Skeletal muscle cell (primary cell): ENCODE data around the gene GPR45.
A peak's percentile ranks its signal among the peaks of the same experiment; 100 is the strongest.
"Not testable (repeated sequence)": the region's sequence is repeated elsewhere in the genome, so short reads cannot be mapped to it uniquely, and the experiment has no call there.

ENCODE experiments used
- DNase-seq: peaks from one replicate; pipeline ENCODE4 v3.0.0-alpha.2; 2010; ENCODE audit warnings: low read depth
- H3K4me3 ChIP-seq: 2 replicates; pipeline ENCODE4 v1.5.1; 2011; ENCODE audit warnings: low read depth, mild to moderate bottlenecking, control low read depth, low read length, moderate library complexity

GPR45 gene

GRCh38 chr2:105251016-105251648 lies 9.6 kb downstream of the GPR45 start:
- DNase-seq, H3K4me3 ChIP-seq: not testable (repeated sequence)

GRCh38 chr2:105252271-105252670 lies 10.7 kb downstream of the GPR45 start:
- no peak overlapping the region for H3K4me3 ChIP-seq
- no peak for DNase-seq

GRCh38 chr2:105254531-105255210 lies 13.1 kb downstream of the GPR45 start:
- H3K4me3 ChIP-seq: no peak overlapping the region

GRCh38 chr2:105255979-105256378 lies 14.4 kb downstream of the GPR45 start:
- no peak for DNase-seq
- no peak overlapping the region for H3K4me3 ChIP-seq

More at GRCh38 chr2:105254531-105255210, 13.1 kb downstream of the GPR45 start:
- DNase-seq: no peak

GRCh38 chr2:105256431-105257047 lies 15.0 kb downstream of the GPR45 start:
- no peak overlapping the region for H3K4me3 ChIP-seq
- DNase-seq: no peak

- no peak for DNase-seq
- no peak overlapping the region for H3K4me3 ChIP-seq
Measured at GRCh38 chr2:105257981-105258380, 16.4 kb downstream of the GPR45 start.

- no peak for DNase-seq
- no peak overlapping the region for H3K4me3 ChIP-seq
Measured at GRCh38 chr2:105258835-105259350, 17.4 kb downstream of the GPR45 start.

GRCh38 chr2:105261061-105261460 lies 19.5 kb downstream of the GPR45 start:
- no peak overlapping the region for H3K4me3 ChIP-seq
- DNase-seq: peak; percentile 87

GRCh38 chr2:105262651-105263091 lies 21.1 kb downstream of the GPR45 start:
- DNase-seq: no peak
- no peak overlapping the region for H3K4me3 ChIP-seq

- H3K4me3 ChIP-seq: no peak overlapping the region
- DNase-seq: no peak
Measured at GRCh38 chr2:105269426-105269825, 27.9 kb downstream of the GPR45 start.

GRCh38 chr2:105271393-105272045 lies 30.0 kb downstream of the GPR45 start:
- no peak for DNase-seq
- no peak overlapping the region for H3K4me3 ChIP-seq

- DNase-seq: no peak
- H3K4me3 ChIP-seq: no peak overlapping the region
Measured at GRCh38 chr2:105272176-105272575, 30.6 kb downstream of the GPR45 start.

- H3K4me3 ChIP-seq: no peak overlapping the region
- no peak for DNase-seq
Measured at GRCh38 chr2:105274046-105274445, 32.5 kb downstream of the GPR45 start.

GRCh38 chr2:105278654-105279053 lies 37.1 kb downstream of the GPR45 start:
- H3K4me3 ChIP-seq: no peak overlapping the region

GRCh38 chr2:105279126-105279525 lies 37.6 kb downstream of the GPR45 start:
- no peak overlapping the region for H3K4me3 ChIP-seq
- DNase-seq: no peak

More at GRCh38 chr2:105278654-105279053, 37.1 kb downstream of the GPR45 start:
- no peak for DNase-seq

- DNase-seq: no peak
- H3K4me3 ChIP-seq: no peak overlapping the region
Measured at GRCh38 chr2:105280281-105280680, 38.7 kb downstream of the GPR45 start.

GRCh38 chr2:105283532-105283931 lies 42.0 kb downstream of the GPR45 start:
- no peak for DNase-seq
- no peak overlapping the region for H3K4me3 ChIP-seq

GRCh38 chr2:105287692-105288091 lies 46.1 kb downstream of the GPR45 start:
- H3K4me3 ChIP-seq: no peak overlapping the region
- DNase-seq: no peak

GRCh38 chr2:105288133-105288532 lies 46.6 kb downstream of the GPR45 start:
- DNase-seq: no peak

More at GRCh38 chr2:105288133-105288532, 46.6 kb downstream of the GPR45 start:
- H3K4me3 ChIP-seq: no peak overlapping the region
